ENCODE results near the gene RNF182.

DNA sequence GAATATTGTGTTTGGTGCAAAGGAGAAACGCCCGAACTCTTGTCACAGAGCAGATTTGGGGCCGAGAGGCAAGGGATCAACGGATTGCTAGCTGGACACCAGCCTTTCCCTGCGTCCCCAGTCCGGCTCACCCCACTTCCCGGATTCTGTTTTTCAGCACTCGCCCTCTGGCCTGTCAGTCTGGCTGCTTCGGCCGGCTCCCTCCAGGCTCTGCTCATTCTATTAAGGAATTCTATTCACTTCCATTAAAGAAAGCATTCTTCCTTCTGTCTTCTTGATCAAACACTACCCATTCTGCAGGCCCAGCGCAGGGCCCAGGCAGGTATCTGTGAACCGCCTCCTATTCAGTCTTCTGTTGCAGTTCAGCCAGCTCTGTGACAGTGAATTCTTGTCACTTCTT, 91.7 kb downstream of the RNF182 start:
- TF ChIP-seq MYC (IDR thresholded peaks at IDR 0.05; ENCODE audit: low read depth, low read length) (no peak), POLR2A (IDR thresholded peaks at IDR 0.05; ENCODE audit: low read depth, low read length) (no peak), EZH2 (IDR thresholded peaks at IDR 0.05; ENCODE audit: borderline replicate concordance, low read depth, low read length, severe bottlenecking) (no peak)
- TF ChIP-seq, protein P1, sequence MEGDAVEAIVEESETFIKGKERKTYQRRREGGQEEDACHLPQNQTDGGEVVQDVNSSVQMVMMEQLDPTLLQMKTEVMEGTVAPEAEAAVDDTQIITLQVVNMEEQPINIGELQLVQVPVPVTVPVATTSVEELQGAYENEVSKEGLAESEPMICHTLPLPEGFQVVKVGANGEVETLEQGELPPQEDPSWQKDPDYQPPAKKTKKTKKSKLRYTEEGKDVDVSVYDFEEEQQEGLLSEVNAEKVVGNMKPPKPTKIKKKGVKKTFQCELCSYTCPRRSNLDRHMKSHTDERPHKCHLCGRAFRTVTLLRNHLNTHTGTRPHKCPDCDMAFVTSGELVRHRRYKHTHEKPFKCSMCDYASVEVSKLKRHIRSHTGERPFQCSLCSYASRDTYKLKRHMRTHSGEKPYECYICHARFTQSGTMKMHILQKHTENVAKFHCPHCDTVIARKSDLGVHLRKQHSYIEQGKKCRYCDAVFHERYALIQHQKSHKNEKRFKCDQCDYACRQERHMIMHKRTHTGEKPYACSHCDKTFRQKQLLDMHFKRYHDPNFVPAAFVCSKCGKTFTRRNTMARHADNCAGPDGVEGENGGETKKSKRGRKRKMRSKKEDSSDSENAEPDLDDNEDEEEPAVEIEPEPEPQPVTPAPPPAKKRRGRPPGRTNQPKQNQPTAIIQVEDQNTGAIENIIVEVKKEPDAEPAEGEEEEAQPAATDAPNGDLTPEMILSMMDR (IDR thresholded peaks at IDR 0.05; ENCODE audit: extremely low read depth in 1 of 2, insufficient read depth in 1 of 2, low read depth in 1 of 2, low read length in 2 of 2) = no peak

All from endothelial cell of umbilical vein (primary cell).